Progenitor cell of endocrine pancreas (in vitro differentiated cells): ENCODE data around the gene DPP6. TPM values are rescaled to one million over a fixed set of nuclear protein-coding genes. Genes with fewer than 3 reads are reported as not detected.

Experiments
- DNase-seq: peaks from one replicate; pipeline ENCODE4 v3.0.0; 2021; ENCODE audit warnings: low spot score; ENCODE audit not compliant: unreplicated experiment
- H3K27ac Mint-ChIP-seq: 2 replicates; pipeline ENCODE4 v1.8.0; 2021; ENCODE audit warnings: mild to moderate bottlenecking, moderate library complexity, mixed read lengths
- H3K27me3 Mint-ChIP-seq: 2 replicates; pipeline ENCODE4 v1.8.0; 2021; ENCODE audit warnings: mixed read lengths
- H3K36me3 Mint-ChIP-seq: 2 replicates; pipeline ENCODE4 v1.8.0; 2022; ENCODE audit warnings: mixed read lengths; ENCODE audit not compliant: insufficient read depth
- H3K4me1 Mint-ChIP-seq: 2 replicates; pipeline ENCODE4 v1.8.0; 2021; ENCODE audit warnings: low read depth, mixed read lengths
- H3K4me3 Mint-ChIP-seq: 2 replicates; pipeline ENCODE4 v1.8.0; 2021; ENCODE audit warnings: low read depth, mild to moderate bottlenecking, moderate library complexity, mixed read lengths
- H3K9me3 Mint-ChIP-seq: 2 replicates; pipeline ENCODE4 v1.8.0; 2021; ENCODE audit warnings: low read depth, mixed read lengths
- CTCF ChIP-seq: fragments of 200-600 bp; sonication (generic); IDR thresholded peaks from one replicate; pipeline ENCODE4 v1.5.0; 2021; ENCODE audit warnings: antibody characterized with exemption, mild to moderate bottlenecking; ENCODE audit not compliant: unreplicated experiment
- total RNA-seq: library from RNA; stranded (reverse); gene quantifications from 2 replicates; pipeline ENCODE4 v1.2.1, GENCODE V29; 2021

DPP6 gene
- total RNA-seq, 1 donor from 2014 or later: 13.4 TPM

- Mint-ChIP-seq H3K27me3 (peaks cover 17% of the 10 kb centered on the region), H3K36me3 (no peaks in the 10 kb centered on the region), H3K4me1 (peaks cover 1% of the 10 kb centered on the region), H3K9me3 (no peaks in the 10 kb centered on the region), H3K27ac (no peak overlapping the region), H3K4me3 (no peak overlapping the region)
- no peak for DNase-seq
- TF ChIP-seq CTCF: no peak
Observed at GRCh38 chr7:154198481-154198880, 146.3 kb downstream of the DPP6 start.

GRCh38 chr7:154200241-154200640 lies 148.0 kb downstream of the DPP6 start:
- Mint-ChIP-seq H3K36me3 (no peaks in the 10 kb centered on the region), H3K9me3 (no peaks in the 10 kb centered on the region), H3K4me3 (no peak overlapping the region), H3K4me1 (peaks cover 1% of the 10 kb centered on the region), H3K27me3 (peaks cover 10% of the 10 kb centered on the region), H3K27ac (no peak overlapping the region)
- no peak for DNase-seq
- TF ChIP-seq CTCF: no peak

- Mint-ChIP-seq H3K9me3 (no peaks in the 10 kb centered on the region), H3K27me3 (no peaks in the 10 kb centered on the region)
- TF ChIP-seq CTCF: no peak
Observed at GRCh38 chr7:154202002-154202401, 149.8 kb downstream of the DPP6 start.

GRCh38 chr7:154204046-154204445 lies 151.8 kb downstream of the DPP6 start:
- Mint-ChIP-seq H3K27ac (no peak overlapping the region), H3K4me3 (no peak overlapping the region), H3K36me3 (no peaks in the 10 kb centered on the region)

More at GRCh38 chr7:154202002-154202401, 149.8 kb downstream of the DPP6 start:
- Mint-ChIP-seq H3K36me3 (no peaks in the 10 kb centered on the region), H3K27ac (no peak overlapping the region), H3K4me3 (no peak overlapping the region), H3K4me1 (peaks cover 1% of the 10 kb centered on the region)
- no peak for DNase-seq

GRCh38 chr7:154212861-154213260 lies 160.7 kb downstream of the DPP6 start:
- H3K9me3 Mint-ChIP-seq: no peaks in the 10 kb centered on the region
- H3K27me3 Mint-ChIP-seq: no peaks in the 10 kb centered on the region
- H3K27ac Mint-ChIP-seq: no peak overlapping the region
- TF ChIP-seq CTCF: no peak
- H3K4me3 Mint-ChIP-seq: no peak overlapping the region
- H3K36me3 Mint-ChIP-seq: no peaks in the 10 kb centered on the region
- no peak for DNase-seq
- no peaks in the 10 kb centered on the region for H3K4me1 Mint-ChIP-seq

More at GRCh38 chr7:154204046-154204445, 151.8 kb downstream of the DPP6 start:
- no peak for TF ChIP-seq CTCF
- no peak for DNase-seq
- no peaks in the 10 kb centered on the region for H3K9me3 Mint-ChIP-seq
- peaks cover 1% of the 10 kb centered on the region for H3K4me1 Mint-ChIP-seq
- H3K27me3 Mint-ChIP-seq: no peaks in the 10 kb centered on the region
